PC-9 (cell line): ENCODE data around the gene CNOT3.

Experiments
- EZH2 ChIP-seq: fragments of 200-600 bp; sonication (generic); IDR thresholded peaks from 2 replicates; pipeline ENCODE4 v1.8.0; 2017; ENCODE audit warnings: antibody characterized with exemption, low read depth
- TF ChIP-seq, protein P1 (sequence below): fragments of 200-600 bp; sonication (generic); conservative IDR thresholded peaks from 2 replicates; pipeline ENCODE4 v1.6.1; 2017; ENCODE audit warnings: mixed run types, antibody characterized with exemption, mild to moderate bottlenecking, moderate library complexity

DNA sequence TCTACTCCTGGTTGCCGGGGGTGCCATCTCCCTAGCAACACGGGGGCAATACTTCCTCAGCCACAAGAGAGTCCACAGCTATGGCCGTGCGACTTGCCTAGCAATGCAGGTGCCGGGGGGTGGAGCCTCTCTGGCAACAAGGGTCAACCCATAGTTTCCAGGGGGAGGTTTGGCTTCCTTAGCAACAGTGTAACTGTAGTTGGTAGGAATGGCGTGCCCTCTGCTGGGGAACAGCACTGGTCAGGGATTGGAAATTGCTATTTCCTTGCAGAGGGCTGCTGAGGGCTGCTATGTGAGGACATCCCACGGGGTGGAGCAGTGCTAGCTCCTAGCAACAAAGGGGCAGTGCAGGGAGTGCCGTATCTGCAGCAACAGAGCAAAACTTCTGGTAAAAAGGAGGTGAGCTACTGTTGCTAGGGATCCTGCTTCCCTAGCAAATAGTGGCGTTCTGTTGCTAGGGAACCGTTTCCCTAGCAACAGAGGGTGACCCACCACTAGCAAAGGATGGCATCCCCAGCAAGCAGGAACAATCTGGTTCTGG, 42.4 kb downstream of the CNOT3 start:
- no peak for TF ChIP-seq EZH2
- TF ChIP-seq, protein P1, sequence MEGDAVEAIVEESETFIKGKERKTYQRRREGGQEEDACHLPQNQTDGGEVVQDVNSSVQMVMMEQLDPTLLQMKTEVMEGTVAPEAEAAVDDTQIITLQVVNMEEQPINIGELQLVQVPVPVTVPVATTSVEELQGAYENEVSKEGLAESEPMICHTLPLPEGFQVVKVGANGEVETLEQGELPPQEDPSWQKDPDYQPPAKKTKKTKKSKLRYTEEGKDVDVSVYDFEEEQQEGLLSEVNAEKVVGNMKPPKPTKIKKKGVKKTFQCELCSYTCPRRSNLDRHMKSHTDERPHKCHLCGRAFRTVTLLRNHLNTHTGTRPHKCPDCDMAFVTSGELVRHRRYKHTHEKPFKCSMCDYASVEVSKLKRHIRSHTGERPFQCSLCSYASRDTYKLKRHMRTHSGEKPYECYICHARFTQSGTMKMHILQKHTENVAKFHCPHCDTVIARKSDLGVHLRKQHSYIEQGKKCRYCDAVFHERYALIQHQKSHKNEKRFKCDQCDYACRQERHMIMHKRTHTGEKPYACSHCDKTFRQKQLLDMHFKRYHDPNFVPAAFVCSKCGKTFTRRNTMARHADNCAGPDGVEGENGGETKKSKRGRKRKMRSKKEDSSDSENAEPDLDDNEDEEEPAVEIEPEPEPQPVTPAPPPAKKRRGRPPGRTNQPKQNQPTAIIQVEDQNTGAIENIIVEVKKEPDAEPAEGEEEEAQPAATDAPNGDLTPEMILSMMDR, result no peak
